Ovary (tissue), 9 donors: ENCODE data around the gene SMAD9. TPM values are rescaled to one million over a fixed set of nuclear protein-coding genes. Genes with fewer than 3 reads are reported as not detected.

Experiments used
- DNase-seq, 5 donors: peaks; one replicate each; pipeline ENCODE4 v3.0.0-alpha.2; 2019 to 2020
- H3K27ac ChIP-seq, 2 donors: fragments of 200-600 bp; one replicate each; pipeline versions ENCODE4 v1.5.1 to v1.8.0; 2019 to 2022
- H3K27me3 ChIP-seq: fragments of 200-600 bp; one replicate; pipeline ENCODE4 v1.8.0; 2022
- H3K36me3 ChIP-seq: fragments of 200-600 bp; sonication (generic); one replicate; pipeline ENCODE4 v1.5.1; 2019
- H3K4me1 ChIP-seq: one replicate; pipeline ENCODE4 v1.8.1; 2013; ENCODE audit warnings: mild to moderate bottlenecking, moderate library complexity; ENCODE audit not compliant: insufficient read depth
- H3K4me3 ChIP-seq: fragments of 200-600 bp; sonication (generic); one replicate; pipeline ENCODE4 v1.5.1; 2017
- H3K9me3 ChIP-seq, 2 donors: fragments of 200-600 bp in 1 of 2; sonication (generic) in 1 of 2; one replicate each; pipeline versions ENCODE4 v1.5.1 to v1.8.1; 2013 to 2019; ENCODE audit warnings: mild to moderate bottlenecking in 1 of 2, moderate library complexity in 1 of 2
- CTCF ChIP-seq, 3 donors: fragments of 450-650 bp in 2 of 3; fragments of 200-600 bp in 1 of 3; IDR thresholded peaks; one replicate each; pipeline versions ENCODE4 v1.5.1 to v1.8.0; 2016 to 2022; ENCODE audit warnings: antibody characterized with exemption in 3 of 3, mild to moderate bottlenecking in 1 of 3
- EP300 ChIP-seq: sonication (generic); formaldehyde crosslinking; IDR thresholded peaks from one replicate; pipeline ENCODE4 v1.6.1; 2017; ENCODE audit warnings: antibody characterized with exemption
- POLR2A ChIP-seq: fragments of 450-650 bp; IDR thresholded peaks from one replicate; pipeline ENCODE4 v1.6.1; 2017; ENCODE audit warnings: antibody characterized with exemption, mild to moderate bottlenecking, moderate library complexity
- WGBS, 3 donors: extraction: QIAGEN DNeasy Blood & Tissue Kit in 1 of 3; methylation state at CpG; one replicate each; pipeline versions ENCODE4 v1.1.5 to v1.1.7; 2013 to 2017; 5-methylcytosine and 5-hydroxymethylcytosine counted together
- intact Hi-C, 4 donors: fragments of 100-400 bp; cut with DNase I; formaldehyde crosslinking; loops; one replicate each; pipeline versions ENCODE4 v1.11.0 to v1.15.1; 2022 to 2023
- polyA plus RNA-seq, 2 donors: library from polyadenylated mRNA; stranded (reverse); fragments of 200-250 nt in 1 of 2; fragments of 350-450 nt in 1 of 2; fragmentation: Illumina TruSeq in 1 of 2; extraction: RNeasy Lipid Tissue Mini Kit (QIAGEN cat#74804) in 1 of 2; gene quantifications; one replicate each; pipeline ENCODE4 v1.2.3, GENCODE V29; 2013 to 2014
- total RNA-seq, 7 donors: library from RNA; depleted of rRNA in 2 of 7; stranded (reverse); fragments of >200 nt in 2 of 7; fragmentation: NEBNext Ultra II Directional in 3 of 7; extraction: Animal tissue kit (Norgen Biotek cat#: 25700) in 3 of 7; gene quantifications; one replicate each; pipeline versions ENCODE4 v1.1.0 to v1.2.4, GENCODE V29; 2016 to 2023
- donor health status: DM: no; HTN: no; CAD: no; lungs with moderate emphysema.
- donor health status: DM: no; HTN: no; CAD: no.
- donor health status: Bipolar disorder and iron deficiency.
- donor health status: DM: yes; HTN: yes; CAD: no.
- donor health status: DM: no; HTN: no; CAD: no.
- donor health status: DM: yes; HTN: yes; CAD: no.

Gene SMAD9
- total and polyA plus RNA-seq, 9 donors, result 7.6 to 26.5 (median 11.7) TPM

GRCh38 chr13:36841391-36841790 lies 78.6 kb downstream of the SMAD9 start:
- no peak overlapping the region for H3K4me3 ChIP-seq
- intact Hi-C loops, result no loop called here
- DNase-seq, result no peak
- no peaks in the 10 kb centered on the region for H3K9me3 ChIP-seq
- no peak overlapping the region for H3K27ac ChIP-seq
- H3K36me3 ChIP-seq, result no peaks in the 10 kb centered on the region
- H3K4me1 ChIP-seq, result no peaks in the 10 kb centered on the region
- WGBS, 3 donors, result 81 to 83% (median 83%) methylated on average over 5 of the region's 5 CpGs
- no peak for TF ChIP-seq CTCF (IDR thresholded peaks at IDR 0.05)
- H3K27me3 ChIP-seq, result no peaks in the 10 kb centered on the region

GRCh38 chr13:36840718-36841250 lies 79.3 kb downstream of the SMAD9 start:
- H3K27me3 ChIP-seq, result no peaks in the 10 kb centered on the region
- no peaks in the 10 kb centered on the region for H3K4me1 ChIP-seq
- 43 to 56% (median 46%) methylated on average over 3 of the region's 3 CpGs for WGBS, 3 donors
- no peak for TF ChIP-seq EP300
- TF ChIP-seq POLR2A, result no peak
- no peak for TF ChIP-seq CTCF (IDR thresholded peaks at IDR 0.05)
- intact Hi-C loops, result no loop called here
- no peak overlapping the region for H3K4me3 ChIP-seq
- H3K9me3 ChIP-seq, result no peaks in the 10 kb centered on the region
- no peak overlapping the region for H3K27ac ChIP-seq
- no peak for DNase-seq
- H3K36me3 ChIP-seq, result no peaks in the 10 kb centered on the region

GRCh38 chr13:36839981-36840380 lies 80.1 kb downstream of the SMAD9 start:
- 85 to 89% (median 88%) methylated on average over 12 of the region's 12 CpGs for WGBS, 3 donors
- H3K4me3 ChIP-seq, result no peak overlapping the region
- no peaks in the 10 kb centered on the region for H3K4me1 ChIP-seq
- DNase-seq, result no peak
- no peaks in the 10 kb centered on the region for H3K36me3 ChIP-seq
- intact Hi-C loops, result no loop called here
- TF ChIP-seq CTCF (IDR thresholded peaks at IDR 0.05) (no peak), POLR2A (no peak)
- H3K27me3 ChIP-seq, result no peaks in the 10 kb centered on the region
- H3K9me3 ChIP-seq, result no peaks in the 10 kb centered on the region
- no peak overlapping the region for H3K27ac ChIP-seq

- Histone ChIP-seq H3K27me3 (no peaks in the 10 kb centered on the region), H3K9me3 (no peaks in the 10 kb centered on the region), H3K4me3 (no peak overlapping the region), H3K36me3 (no peaks in the 10 kb centered on the region), H3K27ac (no peak overlapping the region), H3K4me1 (no peaks in the 10 kb centered on the region)
- no peak for DNase-seq
- 83 to 93% (median 85%) methylated on average over 3 of the region's 3 CpGs for WGBS, 3 donors
- TF ChIP-seq POLR2A (no peak), CTCF (IDR thresholded peaks at IDR 0.05) (no peak), EP300 (no peak)
- intact Hi-C loops, result no loop called here
Observed at GRCh38 chr13:36839281-36839680, 80.8 kb downstream of the SMAD9 start.
